Left forelimb (tissue), 1 donor: ENCODE measurements around the gene DLK2.

Source experiments
- DNase-seq: peaks from one replicate; pipeline ENCODE4 v3.0.0-alpha.2; 2018; ENCODE audit warnings: low spot score

The DLK2 gene

DNA sequence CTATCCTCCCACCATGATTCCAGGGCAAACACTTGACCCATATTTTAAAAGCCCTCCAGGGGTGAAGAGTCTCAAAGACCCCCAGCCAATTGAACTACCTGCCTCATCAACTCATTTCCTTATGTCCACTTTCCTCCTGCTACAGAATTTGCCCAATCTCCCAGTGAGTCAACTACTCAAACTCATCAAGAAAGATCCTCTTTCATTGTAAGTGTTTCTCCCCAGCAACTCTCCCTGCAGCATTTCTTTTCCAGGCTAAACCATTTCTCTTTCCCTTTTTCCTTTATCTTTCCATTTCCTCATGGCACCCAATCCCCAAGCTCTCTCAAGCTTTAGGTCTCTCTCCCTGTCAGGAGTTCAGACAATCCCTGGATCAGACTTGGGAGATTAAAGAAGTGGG is 1.5 kb downstream of the DLK2 start:
- no peak for DNase-seq

DNA sequence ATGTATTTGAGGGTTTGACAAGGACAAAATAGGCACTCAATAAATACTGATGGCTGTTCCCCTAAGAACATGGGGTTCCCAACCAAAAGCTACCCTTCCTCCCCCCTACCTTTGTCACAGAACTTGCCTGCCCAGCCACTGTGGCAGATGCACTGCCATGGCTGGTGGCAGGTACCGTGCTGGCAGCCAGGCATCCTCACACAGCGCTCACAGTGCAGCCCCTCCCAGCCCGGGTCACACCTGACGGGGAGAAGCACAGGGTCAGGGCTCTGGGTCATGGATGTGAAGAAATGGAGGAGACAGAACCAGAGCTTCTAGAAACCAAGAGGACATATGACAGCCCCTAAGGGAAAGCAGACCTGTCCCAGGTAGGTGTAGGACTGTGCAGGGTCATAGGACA is 2.5 kb downstream of the DLK2 start:
- DNase-seq, result no peak

DNA sequence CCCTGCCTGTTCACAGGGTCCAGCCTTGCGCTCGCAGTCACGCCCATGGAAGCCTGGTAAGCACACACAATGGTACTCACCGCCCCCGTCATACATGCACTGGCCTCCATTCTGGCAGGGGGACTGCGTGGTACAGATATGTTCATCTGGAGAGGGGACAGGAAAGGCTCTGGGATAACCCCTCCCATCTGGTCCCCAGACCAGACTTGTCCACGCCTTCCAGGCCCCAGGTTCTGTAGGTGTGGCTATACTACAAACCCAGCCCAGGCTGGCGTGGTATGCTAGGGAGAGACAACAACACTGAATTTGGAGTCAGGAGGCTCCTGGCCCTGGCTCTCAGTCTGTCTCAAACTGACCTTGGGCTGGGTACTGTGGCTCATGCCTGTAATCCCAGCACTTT is 3.4 kb downstream of the DLK2 start:
- no peak for DNase-seq

DNA sequence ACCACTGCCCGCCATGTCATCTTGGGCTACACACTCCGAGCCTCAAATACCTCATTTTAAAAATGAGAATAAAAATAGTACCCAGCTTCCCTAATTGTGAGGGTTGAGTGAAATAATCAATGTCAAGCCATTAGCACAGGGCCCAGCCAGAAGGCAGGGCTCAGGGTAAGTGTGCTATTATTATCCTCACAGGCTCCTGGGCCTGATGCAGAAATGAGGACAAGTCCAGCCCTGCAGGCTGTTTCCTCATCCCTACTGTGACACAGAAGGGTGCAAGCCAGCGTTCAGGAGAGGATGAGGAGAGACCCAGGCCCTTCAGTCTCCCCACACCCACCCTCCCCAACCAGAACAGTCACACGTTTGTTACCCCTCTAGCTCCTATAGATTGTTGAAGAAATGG is 4.0 kb downstream of the DLK2 start:
- DNase-seq, result no peak

DNA sequence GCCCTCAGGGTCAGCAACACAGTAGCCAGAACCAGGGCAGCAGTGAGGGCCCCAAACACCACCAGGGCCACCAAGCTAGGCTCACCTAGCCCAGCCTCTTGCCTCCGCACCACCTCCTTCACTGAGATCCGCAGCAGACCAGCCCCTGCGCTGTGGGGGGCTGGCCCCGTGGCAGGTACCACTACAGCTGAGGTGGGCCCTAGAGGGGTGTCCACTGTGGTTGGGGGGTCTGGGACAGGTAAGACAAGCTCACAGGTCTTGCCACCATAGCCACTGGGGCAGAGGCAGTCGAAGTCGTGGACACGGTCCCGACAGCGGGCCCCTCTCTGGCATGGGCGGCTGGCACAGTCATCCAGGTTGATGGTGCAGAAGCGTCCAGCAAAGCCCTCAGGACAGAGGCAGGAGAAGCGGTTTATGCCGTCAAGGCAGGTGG is 4.6 kb downstream of the DLK2 start:
- DNase-seq, result no peak

DNA sequence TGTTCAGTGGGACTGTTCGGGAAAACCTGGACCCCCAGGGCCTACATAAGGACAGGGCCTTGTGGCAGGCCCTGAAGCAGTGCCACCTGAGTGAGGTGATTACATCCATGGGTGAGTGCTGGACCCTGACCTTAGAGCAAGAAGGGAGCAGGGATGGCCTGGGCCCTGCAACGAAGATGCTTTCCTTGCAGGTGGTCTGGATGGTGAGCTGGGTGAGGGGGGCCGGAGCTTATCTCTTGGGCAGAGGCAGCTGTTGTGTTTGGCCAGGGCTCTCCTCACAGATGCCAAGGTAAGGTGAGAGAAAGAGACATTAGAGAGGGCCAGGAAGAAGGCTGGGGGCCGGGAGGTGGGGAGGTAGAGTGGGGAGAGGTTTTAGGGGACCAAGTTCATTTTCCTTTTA is 6.4 kb downstream of the DLK2 start:
- no peak for DNase-seq

DNA sequence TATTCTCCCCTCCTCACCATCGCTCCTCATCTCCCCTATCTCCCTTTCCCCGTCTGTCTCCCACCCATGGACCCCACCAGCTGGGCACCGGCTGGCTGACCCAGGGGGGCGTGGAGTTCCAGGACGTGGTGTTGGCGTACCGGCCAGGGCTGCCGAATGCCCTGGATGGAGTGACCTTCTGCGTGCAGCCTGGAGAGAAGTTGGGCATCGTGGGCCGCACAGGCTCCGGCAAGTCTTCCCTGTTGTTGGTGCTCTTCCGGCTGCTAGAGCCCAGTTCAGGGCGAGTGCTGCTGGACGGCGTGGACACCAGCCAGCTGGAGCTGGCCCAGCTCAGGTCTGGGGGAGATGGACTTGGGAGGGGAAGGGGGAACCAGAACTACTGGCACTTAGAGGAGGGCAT is 7.7 kb downstream of the DLK2 start:
- DNase-seq, result no peak

DNA sequence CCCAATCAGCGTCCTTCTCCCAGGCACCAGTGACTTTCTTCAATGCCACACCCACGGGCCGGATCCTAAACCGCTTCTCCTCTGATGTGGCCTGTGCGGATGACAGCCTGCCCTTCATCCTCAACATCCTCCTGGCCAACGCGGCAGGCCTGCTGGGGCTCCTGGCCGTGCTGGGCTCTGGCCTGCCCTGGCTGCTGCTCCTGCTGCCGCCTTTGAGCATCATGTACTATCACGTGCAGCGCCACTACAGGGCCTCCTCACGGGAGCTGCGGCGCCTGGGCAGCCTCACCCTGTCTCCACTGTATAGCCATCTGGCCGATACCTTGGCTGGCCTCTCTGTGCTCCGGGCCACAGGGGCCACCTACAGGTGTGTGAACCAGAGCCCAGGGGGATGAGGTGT is 9.8 kb downstream of the DLK2 start:
- no peak for DNase-seq

DNA sequence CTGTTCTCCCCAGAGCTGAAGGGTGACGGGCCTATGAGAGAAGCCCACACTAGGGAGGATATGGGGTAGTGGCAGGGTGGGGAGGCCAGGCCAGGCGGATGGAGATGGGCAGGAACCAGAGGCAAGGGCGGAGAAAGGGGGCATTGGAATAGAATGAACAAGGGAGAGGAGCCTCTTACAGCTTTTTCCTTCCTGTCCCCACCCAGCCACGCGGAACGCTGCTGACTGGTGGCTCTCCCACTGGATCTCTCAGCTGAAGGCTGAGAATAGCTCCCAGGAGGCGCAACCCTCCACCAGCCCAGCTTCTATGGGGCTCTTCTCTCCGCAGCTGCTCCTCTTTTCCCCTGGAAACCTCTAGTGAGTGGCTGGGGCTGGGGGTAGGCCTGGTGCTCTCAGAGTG is 10.8 kb downstream of the DLK2 start:
- no peak for DNase-seq

DNA sequence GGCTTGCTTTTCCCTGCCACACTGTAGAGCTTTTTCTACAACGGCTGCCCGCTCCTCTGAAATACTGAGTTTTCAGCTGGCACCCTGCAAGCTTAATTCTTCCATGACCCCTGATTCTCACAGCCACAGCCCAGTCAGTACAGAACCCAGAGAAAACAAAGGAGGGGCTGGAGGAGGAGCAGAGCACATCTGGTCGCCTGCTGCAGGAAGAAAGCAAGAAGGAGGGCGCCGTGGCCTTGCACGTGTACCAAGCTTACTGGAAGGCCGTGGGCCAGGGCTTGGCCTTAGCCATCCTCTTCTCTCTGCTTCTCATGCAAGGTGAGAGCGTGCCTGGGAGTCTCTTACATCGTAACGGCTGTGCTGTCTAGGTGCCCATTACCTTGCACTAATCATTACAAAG is 11.3 kb downstream of the DLK2 start:
- DNase-seq, result no peak

DNA sequence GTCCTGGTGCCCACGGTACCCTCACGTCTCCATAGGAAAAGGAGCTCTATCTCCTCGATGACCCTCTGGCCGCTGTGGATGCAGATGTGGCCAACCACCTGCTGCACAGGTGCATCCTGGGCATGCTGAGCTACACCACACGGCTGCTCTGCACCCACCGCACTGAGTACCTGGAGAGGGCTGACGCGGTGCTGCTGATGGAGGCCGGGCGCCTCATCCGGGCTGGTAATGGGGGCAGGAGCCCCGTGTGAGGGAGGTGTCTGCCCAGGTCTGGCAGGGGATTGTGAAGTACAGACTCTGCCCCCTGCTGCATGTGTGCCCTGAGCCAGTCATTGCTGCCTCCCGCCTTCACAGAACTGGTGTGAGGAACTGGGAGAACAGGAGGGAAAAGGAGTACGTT is 12.4 kb downstream of the DLK2 start:
- DNase-seq, result no peak

DNA sequence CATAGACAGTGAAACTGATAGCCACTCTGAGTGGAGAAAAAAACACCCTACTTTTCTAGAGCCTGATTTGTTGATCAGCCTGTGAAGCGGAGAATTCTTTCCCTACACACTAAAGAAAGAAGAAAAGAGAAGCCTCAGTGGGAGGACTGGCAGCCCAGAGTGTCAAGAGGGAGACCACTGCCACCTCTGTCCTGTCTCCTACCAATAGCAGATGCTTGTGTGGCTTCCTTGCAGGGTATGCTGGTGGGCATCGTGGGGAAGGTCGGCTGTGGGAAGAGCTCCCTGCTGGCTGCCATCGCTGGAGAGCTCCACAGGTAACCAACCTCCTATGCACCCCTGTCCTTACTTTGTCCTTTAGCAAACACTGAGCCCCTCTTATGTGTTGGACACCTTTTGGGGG is 17.6 kb downstream of the DLK2 start:
- DNase-seq, result no peak

DNA sequence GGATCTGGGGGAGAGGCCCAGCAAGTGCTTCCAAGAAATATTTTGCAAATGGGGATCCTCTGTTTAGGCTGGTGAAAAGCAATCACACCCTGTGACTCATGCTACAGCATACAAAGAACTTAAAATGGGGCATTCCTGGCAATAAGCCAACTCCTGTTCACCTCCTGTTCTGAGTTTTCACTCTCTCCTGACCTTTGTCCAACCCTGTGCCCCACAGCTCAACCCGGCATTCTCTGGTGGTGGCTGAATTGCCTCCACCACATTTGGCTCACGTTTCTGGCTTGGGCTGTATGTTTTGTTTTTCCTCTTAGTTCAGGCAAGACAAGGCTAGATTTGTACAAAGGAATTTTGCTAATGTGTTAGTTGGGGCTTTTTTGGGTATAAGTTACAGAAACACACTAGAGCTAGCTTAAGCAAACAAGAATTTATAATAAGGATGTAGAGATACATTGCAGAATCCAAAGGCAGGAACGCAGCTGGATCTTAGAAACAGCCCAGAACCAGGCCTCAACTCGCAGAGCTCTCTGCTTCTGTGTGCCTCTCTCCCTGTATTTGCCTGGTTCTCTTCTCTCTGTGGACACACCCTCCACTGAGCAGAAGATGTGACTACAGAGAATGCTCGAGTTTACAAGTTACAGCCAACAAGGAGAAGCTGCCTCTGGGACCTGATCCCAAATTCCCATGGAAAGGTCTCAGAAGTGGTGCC is 18.6 kb downstream of the DLK2 start:
- no peak for DNase-seq

DNA sequence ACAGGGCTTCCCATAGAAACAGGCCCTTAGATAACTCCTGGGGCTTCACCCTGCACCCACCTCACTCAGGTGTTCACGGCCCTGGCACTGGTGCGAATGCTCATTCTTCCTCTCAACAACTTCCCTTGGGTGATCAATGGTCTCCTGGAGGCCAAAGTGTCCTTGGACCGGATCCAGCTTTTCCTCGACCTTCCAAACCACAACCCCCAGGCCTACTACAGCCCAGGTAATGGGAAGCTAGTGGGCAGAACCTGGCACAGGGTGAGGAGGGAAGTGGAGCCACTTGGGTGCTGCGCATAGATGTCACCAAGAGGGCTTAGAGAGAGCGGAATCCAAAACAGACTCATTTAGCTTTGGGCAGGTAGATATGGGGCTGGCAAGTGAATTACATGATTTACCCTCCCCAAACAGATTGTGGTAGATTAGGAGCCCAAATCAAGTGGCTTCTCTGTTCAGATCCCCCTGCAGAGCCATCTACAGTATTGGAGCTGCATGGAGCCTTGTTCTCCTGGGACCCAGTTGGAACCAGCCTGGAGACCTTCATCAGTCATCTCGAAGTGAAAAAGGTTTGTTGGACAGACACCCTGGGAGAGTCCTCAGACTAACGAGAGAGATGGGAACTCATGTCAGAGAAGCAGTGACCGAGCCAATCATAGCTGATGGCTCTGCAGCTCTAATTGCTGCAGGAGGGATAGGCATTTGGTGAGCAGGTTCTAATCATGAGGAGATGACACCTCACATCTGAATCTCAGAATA is 19.5 kb downstream of the DLK2 start:
- no peak for DNase-seq

DNA sequence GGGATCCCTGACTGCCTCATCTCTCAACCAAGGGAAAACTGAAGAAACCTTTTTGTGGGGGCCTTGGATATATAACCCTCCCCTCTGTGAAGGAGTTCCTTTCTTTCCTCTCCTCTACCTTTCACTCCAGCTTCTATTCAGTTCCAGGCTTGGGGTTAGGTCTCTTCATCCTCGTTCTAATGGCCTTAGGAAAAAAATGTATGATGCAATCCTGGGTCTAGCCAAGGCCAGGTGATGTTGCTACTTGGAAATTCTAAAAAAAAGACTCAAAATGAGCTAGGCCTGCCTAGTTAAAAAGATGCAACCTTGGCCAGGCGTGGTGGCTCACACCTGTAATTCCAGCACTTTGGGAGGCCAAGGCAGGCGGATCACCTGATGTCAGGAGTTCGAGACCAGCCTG is 20.4 kb downstream of the DLK2 start:
- no peak for DNase-seq

DNA sequence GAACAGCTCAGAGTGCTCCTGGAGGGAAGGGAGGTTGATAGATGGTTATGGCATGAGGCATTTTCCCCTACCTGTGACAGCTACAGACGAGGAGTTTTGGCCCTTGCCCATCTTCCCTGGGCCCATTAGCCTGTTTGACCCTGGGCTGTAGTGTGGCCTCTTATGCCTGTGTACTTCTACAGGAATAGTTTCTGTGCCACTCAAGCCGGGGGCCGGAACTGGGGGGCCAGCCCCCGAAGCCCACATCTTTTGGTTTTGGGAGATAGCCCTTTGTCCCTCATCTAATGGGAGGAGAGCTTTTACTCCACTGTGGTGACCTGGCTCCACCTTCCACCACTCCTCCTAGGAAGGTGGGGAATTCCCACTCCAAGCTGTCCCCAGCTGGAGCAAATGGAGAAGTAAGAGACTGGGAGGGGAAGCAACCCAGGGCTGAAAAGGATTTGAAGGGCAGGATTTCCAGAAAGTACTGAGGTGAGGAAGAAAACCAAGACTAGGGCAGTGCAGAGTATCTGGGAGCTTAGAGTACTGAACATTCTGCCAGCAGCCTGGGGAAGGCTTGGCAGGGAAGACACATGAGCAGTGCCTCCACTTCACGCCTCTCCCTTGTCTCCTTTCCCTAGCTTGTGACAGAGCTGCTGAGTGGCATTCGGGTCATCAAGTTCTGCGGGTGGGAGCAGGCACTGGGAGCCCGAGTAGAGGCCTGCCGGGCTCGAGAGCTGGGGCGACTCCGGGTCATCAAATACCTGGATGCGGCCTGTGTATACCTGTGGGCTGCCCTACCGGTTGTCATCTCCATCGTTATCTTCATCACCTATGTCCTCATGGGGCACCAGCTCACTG is 21.1 kb downstream of the DLK2 start:
- no peak for DNase-seq

DNA sequence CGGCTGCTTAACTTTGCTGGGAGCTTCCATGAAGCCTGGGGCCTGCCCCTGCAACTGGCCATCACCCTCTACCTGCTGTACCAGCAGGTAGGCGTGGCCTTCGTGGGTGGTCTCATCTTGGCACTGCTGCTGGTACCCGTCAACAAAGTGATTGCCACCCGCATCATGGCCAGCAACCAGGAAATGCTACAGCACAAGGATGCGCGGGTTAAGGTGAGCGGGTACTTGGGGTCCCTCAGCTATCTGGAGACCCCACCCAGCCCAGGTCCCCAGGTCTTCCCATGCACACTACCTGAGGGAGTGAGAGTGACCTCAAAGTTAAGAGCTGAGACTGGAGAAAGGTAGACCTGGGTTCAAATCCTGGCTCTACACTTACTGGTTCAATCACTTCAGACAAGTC is 22.2 kb downstream of the DLK2 start:
- no peak for DNase-seq

DNA sequence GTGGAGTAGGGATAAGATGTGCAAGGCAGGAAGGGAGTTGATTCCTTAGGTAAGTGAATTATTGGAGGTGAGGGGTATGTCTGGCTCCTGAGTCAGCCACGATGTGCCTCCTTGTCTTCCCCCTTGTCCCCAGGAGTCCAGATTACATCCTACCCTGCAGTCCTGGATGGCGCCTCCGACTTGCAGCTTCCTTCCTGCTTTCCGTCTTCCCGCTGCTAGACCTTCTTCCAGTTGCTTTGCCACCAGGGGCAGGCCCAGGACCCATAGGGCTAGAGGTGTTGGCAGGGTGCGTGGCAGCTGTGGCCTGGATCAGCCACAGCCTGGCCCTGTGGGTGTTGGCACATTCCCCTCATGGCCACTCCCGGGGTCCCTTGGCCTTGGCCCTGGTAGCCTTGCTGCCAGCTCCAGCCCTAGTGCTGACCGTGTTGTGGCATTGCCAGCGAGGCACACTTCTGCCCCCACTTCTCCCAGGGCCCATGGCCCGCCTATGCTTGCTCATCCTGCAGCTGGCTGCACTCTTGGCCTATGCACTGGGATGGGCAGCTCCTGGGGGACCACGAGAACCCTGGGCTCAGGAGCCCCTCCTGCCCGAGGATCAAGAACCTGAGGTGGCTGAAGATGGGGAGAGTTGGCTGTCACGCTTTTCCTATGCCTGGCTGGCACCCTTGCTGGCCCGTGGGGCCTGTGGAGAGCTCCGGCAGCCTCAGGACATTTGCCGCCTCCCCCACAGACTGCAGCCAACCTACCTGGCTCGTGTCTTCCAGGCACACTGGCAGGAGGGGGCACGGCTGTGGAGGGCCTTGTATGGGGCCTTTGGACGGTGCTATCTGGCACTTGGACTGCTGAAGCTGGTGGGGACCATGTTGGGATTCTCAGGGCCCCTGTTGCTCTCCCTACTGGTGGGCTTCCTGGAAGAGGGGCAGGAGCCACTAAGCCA is 23.1 kb downstream of the DLK2 start:
- no peak for DNase-seq

DNA sequence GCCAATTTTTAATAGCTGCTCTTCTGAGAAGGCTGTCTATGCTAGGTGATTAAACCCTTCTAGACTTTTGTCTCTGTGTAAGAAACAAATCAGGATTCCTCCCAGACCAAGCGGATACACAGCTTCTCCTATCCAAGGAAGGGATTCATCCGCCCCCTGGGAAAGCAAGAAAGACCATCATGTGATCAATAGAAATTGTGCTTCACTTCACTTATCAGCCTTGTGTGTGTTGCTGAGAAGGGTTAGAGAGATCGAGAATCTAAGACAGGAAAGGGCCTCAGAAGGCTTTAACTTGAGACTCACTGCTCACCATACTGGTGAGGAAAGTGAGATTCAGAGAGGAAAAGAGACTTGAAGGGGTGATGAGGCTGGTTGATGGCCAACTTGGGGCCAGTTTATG is 26.5 kb downstream of the DLK2 start:
- DNase-seq, result no peak

DNA sequence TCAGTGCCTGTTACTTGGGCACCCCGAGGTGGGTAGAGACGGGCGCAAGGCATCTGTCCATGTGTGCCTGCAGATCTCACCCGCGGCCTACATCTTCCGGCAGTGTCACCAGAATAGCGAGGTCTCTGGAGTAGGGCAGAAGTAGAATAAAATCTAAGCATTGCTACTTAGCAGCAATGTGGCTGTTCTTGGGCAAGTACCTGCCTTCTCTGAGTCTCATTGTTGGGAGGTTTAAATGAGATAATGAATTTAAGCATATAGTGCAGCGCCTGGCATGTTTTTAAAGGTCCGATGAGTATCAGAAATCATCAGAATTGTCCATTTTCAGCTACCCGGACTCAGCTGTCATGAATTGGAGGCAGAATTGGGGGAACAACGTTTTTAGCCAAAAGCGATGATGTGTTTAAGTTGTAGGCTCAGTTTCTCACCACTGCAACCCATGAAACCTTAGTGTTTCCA is 27.2 kb downstream of the DLK2 start:
- DNase-seq, result no peak

DNA sequence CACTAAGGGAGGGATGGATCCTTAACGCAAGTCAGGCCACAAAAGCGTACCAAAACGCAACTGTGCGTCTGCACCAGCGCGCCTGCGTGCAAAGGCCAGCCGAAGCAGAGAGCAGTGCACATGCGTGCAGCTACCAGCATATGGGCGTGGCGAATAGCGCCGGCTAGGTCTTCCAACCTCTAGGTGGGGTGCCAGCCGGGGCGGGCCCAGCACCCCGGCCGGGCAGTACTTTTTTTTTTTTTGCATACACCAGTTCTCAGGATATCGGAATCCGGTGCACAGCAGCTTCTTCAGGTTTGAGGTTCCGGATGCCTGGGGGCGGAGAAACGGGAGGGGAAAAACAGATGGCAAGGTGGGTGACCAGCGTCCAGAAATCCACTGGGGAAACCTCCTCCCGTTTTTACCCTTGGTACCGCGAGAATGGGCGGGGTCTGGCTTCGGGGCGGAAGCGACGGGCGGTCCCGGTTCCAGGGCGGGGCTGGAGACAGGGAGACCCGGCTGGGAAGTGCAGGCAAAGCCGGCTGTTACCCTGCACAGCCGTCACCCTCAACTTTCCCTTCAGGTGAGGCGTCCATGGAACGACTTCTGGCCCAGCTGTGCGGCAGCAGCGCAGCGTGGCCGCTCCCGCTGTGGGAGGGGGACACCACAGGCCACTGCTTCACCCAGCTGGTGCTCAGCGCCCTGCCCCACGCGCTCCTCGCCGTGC is 27.8 kb downstream of the DLK2 start, which contains the start of gene ABCC10:
Gene ABCC10 (plus strand): TSS at position 136 of the 706 bp plus-strand sequence. CDS start 438 bp downstream, at position 574.
- peak; percentile 96 for DNase-seq
